ENCODE data around the gene DLGAP3. TPM values are rescaled to one million over a fixed set of nuclear protein-coding genes. Genes with fewer than 3 reads are reported as not detected.

Gene DLGAP3
- total and polyA plus RNA-seq, 2 of the 13 experiments (the other 11 are each of a cell fraction or from before 2014, with no cell fraction given), result 0.03 to 0.04 TPM

DNA sequence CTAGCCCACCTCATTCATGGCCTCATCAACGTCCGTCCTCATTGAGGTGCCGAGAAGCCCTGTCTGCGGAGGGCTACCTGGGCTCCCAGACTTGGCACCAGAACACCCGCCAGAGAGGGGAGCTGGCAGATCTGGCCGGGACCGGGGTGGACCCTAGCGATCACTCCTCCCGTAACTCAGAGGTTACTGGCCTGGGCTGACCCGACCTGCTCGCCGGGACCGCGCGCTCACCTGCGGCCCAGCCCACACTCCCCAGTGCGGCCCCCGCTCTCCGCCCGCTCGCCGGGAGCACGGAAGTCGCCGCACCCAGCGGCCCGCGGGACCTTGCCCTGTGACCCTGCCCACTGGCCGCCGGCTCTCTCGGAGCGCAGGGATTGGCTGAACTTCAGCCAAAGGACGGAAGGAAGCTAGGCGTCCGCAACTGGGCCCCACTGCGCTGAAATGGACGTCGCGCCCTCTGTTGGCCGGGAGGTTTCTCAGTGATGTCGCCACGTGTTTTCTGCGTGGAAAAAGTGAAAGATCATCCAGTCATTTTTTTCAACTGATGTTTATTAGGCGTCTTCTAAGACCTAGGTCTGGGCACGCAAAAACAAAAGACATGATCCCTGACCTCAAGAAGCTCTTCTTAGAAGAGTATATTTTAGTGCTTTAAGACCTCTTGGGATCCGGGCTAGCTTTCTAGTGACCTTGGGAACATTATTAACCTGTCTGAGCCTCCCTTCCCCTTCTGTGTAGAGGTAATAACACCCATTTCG, 69.8 kb downstream of the DLGAP3 start, which contains the start of gene SMIM12 (continued):
- TF ChIP-seq, protein P1, sequence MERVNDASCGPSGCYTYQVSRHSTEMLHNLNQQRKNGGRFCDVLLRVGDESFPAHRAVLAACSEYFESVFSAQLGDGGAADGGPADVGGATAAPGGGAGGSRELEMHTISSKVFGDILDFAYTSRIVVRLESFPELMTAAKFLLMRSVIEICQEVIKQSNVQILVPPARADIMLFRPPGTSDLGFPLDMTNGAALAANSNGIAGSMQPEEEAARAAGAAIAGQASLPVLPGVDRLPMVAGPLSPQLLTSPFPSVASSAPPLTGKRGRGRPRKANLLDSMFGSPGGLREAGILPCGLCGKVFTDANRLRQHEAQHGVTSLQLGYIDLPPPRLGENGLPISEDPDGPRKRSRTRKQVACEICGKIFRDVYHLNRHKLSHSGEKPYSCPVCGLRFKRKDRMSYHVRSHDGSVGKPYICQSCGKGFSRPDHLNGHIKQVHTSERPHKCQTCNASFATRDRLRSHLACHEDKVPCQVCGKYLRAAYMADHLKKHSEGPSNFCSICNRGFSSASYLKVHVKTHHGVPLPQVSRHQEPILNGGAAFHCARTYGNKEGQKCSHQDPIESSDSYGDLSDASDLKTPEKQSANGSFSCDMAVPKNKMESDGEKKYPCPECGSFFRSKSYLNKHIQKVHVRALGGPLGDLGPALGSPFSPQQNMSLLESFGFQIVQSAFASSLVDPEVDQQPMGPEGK (CRISPR knock-in tag; IDR thresholded peaks at IDR 0.05), result peak; percentile 77
- peak; percentile 43; the same call in 1 of the 2 replicates for TF ChIP-seq NFKB2 (CRISPR knock-in tag; IDR thresholded peaks at IDR 0.05; ENCODE audit: borderline replicate concordance)
- no peak for TF ChIP-seq ZNF136 (CRISPR knock-in tag; IDR thresholded peaks at IDR 0.05; ENCODE audit: low read depth)
- TF ChIP-seq FOXM1 (CRISPR knock-in tag; IDR thresholded peaks at IDR 0.05), result no peak
- no peak; the same call in 1 of the 2 replicates for TF ChIP-seq ZFP1 (CRISPR knock-in tag; IDR thresholded peaks at IDR 0.05)
- TF ChIP-seq ZNF383 (CRISPR knock-in tag; IDR thresholded peaks at IDR 0.05; ENCODE audit: borderline replicate concordance), result no peak
- peak; percentile 62; the same call in 1 of the 2 replicates for TF ChIP-seq ZNF766 (CRISPR knock-in tag; IDR thresholded peaks at IDR 0.05; ENCODE audit: borderline replicate concordance)
- no peak for TF ChIP-seq MBNL3 (CRISPR knock-in tag; conservative IDR thresholded peaks at IDR 0.05)
- TF ChIP-seq, protein P2, sequence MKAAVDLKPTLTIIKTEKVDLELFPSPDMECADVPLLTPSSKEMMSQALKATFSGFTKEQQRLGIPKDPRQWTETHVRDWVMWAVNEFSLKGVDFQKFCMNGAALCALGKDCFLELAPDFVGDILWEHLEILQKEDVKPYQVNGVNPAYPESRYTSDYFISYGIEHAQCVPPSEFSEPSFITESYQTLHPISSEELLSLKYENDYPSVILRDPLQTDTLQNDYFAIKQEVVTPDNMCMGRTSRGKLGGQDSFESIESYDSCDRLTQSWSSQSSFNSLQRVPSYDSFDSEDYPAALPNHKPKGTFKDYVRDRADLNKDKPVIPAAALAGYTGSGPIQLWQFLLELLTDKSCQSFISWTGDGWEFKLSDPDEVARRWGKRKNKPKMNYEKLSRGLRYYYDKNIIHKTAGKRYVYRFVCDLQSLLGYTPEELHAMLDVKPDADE (CRISPR knock-in tag; IDR thresholded peaks at IDR 0.05), result no peak; the same call in 1 of the 2 replicates
- no peak for TF ChIP-seq ZNF577 (CRISPR knock-in tag; IDR thresholded peaks at IDR 0.05; ENCODE audit: borderline replicate concordance, low read depth)
- no peak for TF ChIP-seq NCOR1 (IDR thresholded peaks at IDR 0.05; ENCODE audit: borderline replicate concordance, low read length)
- TF ChIP-seq, protein P3, sequence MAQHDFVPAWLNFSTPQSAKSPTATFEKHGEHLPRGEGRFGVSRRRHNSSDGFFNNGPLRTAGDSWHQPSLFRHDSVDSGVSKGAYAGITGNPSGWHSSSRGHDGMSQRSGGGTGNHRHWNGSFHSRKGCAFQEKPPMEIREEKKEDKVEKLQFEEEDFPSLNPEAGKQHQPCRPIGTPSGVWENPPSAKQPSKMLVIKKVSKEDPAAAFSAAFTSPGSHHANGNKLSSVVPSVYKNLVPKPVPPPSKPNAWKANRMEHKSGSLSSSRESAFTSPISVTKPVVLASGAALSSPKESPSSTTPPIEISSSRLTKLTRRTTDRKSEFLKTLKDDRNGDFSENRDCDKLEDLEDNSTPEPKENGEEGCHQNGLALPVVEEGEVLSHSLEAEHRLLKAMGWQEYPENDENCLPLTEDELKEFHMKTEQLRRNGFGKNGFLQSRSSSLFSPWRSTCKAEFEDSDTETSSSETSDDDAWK (CRISPR knock-in tag; IDR thresholded peaks at IDR 0.05), result no peak
- no peak for TF ChIP-seq ZFP82 (CRISPR knock-in tag; IDR thresholded peaks at IDR 0.05; ENCODE audit: borderline replicate concordance)
- peak; percentile 67; the same call in 1 of the 2 replicates for TF ChIP-seq KAT7 (CRISPR knock-in tag; IDR thresholded peaks at IDR 0.05; ENCODE audit: borderline replicate concordance)
- no peak for TF ChIP-seq ZNF720 (CRISPR knock-in tag; IDR thresholded peaks at IDR 0.05)
- no peak for TF ChIP-seq ZSCAN25 (CRISPR knock-in tag; IDR thresholded peaks at IDR 0.05)
- peak; percentile 68; the same call in 1 of the 2 replicates for TF ChIP-seq MEIS2 (CRISPR knock-in tag; IDR thresholded peaks at IDR 0.05)
- no peak for TF ChIP-seq HNRNPL (IDR thresholded peaks at IDR 0.05; ENCODE audit: low read depth, low read length)
- peak; percentile 63; the same call in 1 of the 2 replicates for TF ChIP-seq ISL2 (CRISPR knock-in tag; IDR thresholded peaks at IDR 0.05)
- peak; percentile 62; the same call in 1 of the 2 replicates for TF ChIP-seq KDM4B (CRISPR knock-in tag; IDR thresholded peaks at IDR 0.05)
- peak; percentile 80 for TF ChIP-seq HNRNPLL (IDR thresholded peaks at IDR 0.05; ENCODE audit: low read depth, low read length, poor library complexity, severe bottlenecking)
- TF ChIP-seq, protein P4, sequence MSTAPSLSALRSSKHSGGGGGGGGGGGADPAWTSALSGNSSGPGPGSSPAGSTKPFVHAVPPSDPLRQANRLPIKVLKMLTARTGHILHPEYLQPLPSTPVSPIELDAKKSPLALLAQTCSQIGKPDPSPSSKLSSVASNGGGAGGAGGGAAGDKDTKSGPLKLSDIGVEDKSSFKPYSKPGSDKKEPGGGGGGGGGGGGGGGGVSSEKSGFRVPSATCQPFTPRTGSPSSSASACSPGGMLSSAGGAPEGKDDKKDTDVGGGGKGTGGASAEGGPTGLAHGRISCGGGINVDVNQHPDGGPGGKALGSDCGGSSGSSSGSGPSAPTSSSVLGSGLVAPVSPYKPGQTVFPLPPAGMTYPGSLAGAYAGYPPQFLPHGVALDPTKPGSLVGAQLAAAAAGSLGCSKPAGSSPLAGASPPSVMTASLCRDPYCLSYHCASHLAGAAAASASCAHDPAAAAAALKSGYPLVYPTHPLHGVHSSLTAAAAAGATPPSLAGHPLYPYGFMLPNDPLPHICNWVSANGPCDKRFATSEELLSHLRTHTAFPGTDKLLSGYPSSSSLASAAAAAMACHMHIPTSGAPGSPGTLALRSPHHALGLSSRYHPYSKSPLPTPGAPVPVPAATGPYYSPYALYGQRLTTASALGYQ (CRISPR knock-in tag; IDR thresholded peaks at IDR 0.05), result peak; percentile 54; the same call in 1 of the 2 replicates
- no peak for TF ChIP-seq POLR2AphosphoS2 (IDR thresholded peaks at IDR 0.05; ENCODE audit: low read depth, low read length)
- TF ChIP-seq HOXD1 (CRISPR knock-in tag; IDR thresholded peaks at IDR 0.05), result peak; percentile 83
- TF ChIP-seq ZNF382 (CRISPR knock-in tag; IDR thresholded peaks at IDR 0.05; ENCODE audit: borderline replicate concordance), result no peak

All from HepG2 (cell line).